Measurements from ENCODE around the gene MARCKSL1. TPM values are rescaled to one million over a fixed set of nuclear protein-coding genes. Genes with fewer than 3 reads are reported as not detected.

Gene MARCKSL1
- total and polyA plus RNA-seq, 2 of the 13 experiments (the other 11 are each of a cell fraction or from before 2014, with no cell fraction given) = 81.9 to 155 TPM

GRCh38 chr1:32351399-32352238 is 15.6 kb upstream of the MARCKSL1 start (continued):
- TF ChIP-seq ARHGAP35 (CRISPR knock-in tag; IDR thresholded peaks at IDR 0.05; ENCODE audit: borderline replicate concordance) (no peak), ZNF782 (CRISPR knock-in tag; IDR thresholded peaks at IDR 0.05; ENCODE audit: borderline replicate concordance) (no peak), ZFYVE20 (CRISPR knock-in tag; IDR thresholded peaks at IDR 0.05; ENCODE audit: borderline replicate concordance, low read depth) (no peak), SRSF9 (IDR thresholded peaks at IDR 0.05; ENCODE audit: borderline replicate concordance, insufficient read depth, low read depth, low read length, poor library complexity, severe bottlenecking) (no peak), SALL1 (CRISPR knock-in tag; IDR thresholded peaks at IDR 0.05) (peak; percentile 51; the same call in 1 of the 2 replicates), ATF2 (CRISPR knock-in tag; IDR thresholded peaks at IDR 0.05) (peak; percentile 3; the same call in 1 of the 2 replicates), ZKSCAN8 (CRISPR knock-in tag; IDR thresholded peaks at IDR 0.05; ENCODE audit: borderline replicate concordance) (no peak), NONO (IDR thresholded peaks at IDR 0.05) (no peak), NONO (CRISPR knock-in tag; conservative IDR thresholded peaks at IDR 0.05) (0 out of 2 replicates have a peak, but pooled peaks have one; percentile 45), KLF6 (CRISPR knock-in tag; IDR thresholded peaks at IDR 0.05) (peak; percentile 63; the same call in 1 of the 2 replicates), NBN (conservative IDR thresholded peaks at IDR 0.05) (no peak), SMYD3 (CRISPR knock-in tag; IDR thresholded peaks at IDR 0.05) (no peak), SIN3A (IDR thresholded peaks at IDR 0.05; ENCODE audit: borderline replicate concordance, low read depth, low read length) (peak; percentile 47; the same call in 1 of the 2 replicates), ZNF687 (CRISPR knock-in tag; IDR thresholded peaks at IDR 0.05) (peak; percentile 88), RARG (CRISPR knock-in tag; IDR thresholded peaks at IDR 0.05; ENCODE audit: low read depth) (no peak; the same call in 1 of the 2 replicates), CBFB (CRISPR knock-in tag; IDR thresholded peaks at IDR 0.05) (no peak; the same call in 1 of the 2 replicates), ZNF558 (CRISPR knock-in tag; IDR thresholded peaks at IDR 0.05; ENCODE audit: borderline replicate concordance) (no peak), ZNF639 (CRISPR knock-in tag; conservative IDR thresholded peaks at IDR 0.05) (0 out of 2 replicates have a peak, but pooled peaks have one; percentile 18), PPARG (CRISPR knock-in tag; conservative IDR thresholded peaks at IDR 0.05) (no peak), HNRNPL (IDR thresholded peaks at IDR 0.05; ENCODE audit: low read depth, low read length) (no peak), MXD1 (CRISPR knock-in tag; IDR thresholded peaks at IDR 0.05) (no peak; the same call in 1 of the 2 replicates), ZNF496 (CRISPR knock-in tag; IDR thresholded peaks at IDR 0.05; ENCODE audit: insufficient replicate concordance) (no peak)

Measured in HepG2 (cell line).